Inferior parietal cortex (tissue), 1 donor: ENCODE data around the gene DUXA.

Experiments used
- DNase-seq: peaks from one replicate; pipeline ENCODE4 v3.0.0-alpha.2; 2016; ENCODE audit errors: extremely low spot score

DUXA gene

GRCh38 chr19:57105976-57106721 is 61.1 kb downstream of the DUXA start:
- DNase-seq, result no peak
